Hematopoietic multipotent progenitor cell treated with erythropoietin and hydrocortisone succinate and interleukin-3 and kit ligand, for 8 days (in vitro differentiated cells): Measurements from ENCODE around the gene UBE2QL1.

Experiments
- DNase-seq: peaks from one replicate; pipeline ENCODE4 v3.0.0-alpha.2; 2015

The UBE2QL1 gene

DNA sequence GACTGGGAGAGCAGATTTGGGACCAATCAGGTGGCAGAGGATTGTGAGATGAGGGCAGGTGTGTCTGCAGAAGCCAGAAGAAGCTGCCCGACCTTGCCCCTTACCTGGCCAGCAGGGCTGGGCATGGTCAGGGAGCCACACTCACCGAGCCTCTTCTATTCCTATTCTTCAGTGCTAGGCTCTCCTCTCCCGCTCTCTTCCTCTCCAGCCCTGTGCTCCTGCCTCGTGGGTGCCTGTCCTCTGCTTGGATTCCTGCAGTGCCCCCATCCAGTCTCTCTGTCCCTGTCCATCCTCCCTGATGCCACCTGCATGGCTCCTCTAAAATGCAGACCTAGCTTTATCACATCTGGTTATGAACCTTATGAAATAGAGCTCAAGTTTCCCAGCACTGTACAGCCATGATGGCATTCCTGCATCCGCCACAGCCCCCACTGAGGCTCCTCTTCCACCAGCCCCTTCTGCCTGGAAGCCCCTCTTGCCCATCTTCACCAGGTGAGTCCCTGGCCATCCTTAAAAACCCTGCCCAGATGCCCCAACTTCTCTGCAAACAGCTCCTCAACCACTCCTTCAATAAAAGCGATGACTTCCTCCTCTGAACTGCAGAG lies 8.2 kb downstream of the UBE2QL1 start:
- DNase-seq = no peak

DNA sequence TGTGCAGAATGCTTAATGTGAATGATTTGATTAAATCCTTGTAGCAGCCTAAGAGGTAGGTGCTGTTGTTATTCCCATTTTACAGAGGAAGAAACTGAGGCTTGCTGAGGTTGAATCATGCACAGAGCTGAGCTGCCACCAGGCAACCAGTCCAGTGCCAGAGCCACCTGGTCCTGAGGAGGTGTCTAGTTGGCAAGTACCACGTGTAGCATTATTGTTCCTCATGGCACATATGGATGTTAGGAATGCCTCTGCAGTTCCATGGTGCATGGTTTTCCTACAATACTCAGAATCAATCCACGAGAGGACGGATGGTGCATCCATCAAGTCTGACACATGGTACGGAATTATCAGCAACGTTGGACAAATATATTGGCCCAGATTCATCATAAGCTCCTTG lies 8.9 kb downstream of the UBE2QL1 start:
- DNase-seq = no peak

- no peak for DNase-seq
Measured at GRCh38 chr5:6458833-6459232, 10.2 kb downstream of the UBE2QL1 start.

GRCh38 chr5:6459896-6460295 lies 11.2 kb downstream of the UBE2QL1 start:
- no peak for DNase-seq

DNA sequence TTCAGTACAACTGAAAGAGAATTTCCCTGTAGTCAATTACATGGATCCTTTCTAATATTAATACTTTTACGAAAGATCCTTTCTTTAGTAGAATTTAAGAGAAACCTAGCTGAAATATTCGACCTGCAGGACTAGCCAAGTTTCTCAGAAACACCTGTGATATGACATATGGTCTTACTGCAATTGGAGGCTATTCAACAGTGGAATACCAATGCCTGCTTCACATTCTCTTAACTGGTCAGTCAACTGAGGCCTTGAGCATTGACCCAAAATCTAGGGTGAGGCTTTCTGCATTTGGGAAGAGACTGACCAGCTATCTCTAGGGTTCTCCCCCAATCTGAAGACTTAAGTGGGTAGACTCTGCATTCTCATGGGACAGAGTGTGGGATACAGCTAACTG lies 12.3 kb downstream of the UBE2QL1 start:
- DNase-seq = no peak

GRCh38 chr5:6461793-6462650 lies 13.4 kb downstream of the UBE2QL1 start:
- no peak for DNase-seq

GRCh38 chr5:6462671-6463070 lies 14.0 kb downstream of the UBE2QL1 start:
- no peak for DNase-seq

- DNase-seq = no peak
Measured at GRCh38 chr5:6464441-6464840, 15.8 kb downstream of the UBE2QL1 start.

- DNase-seq = no peak
Measured at GRCh38 chr5:6465831-6466790, 17.5 kb downstream of the UBE2QL1 start.

- DNase-seq = no peak
Measured at GRCh38 chr5:6466975-6467567, 18.4 kb downstream of the UBE2QL1 start.

- no peak for DNase-seq
Measured at GRCh38 chr5:6467591-6467990, 18.9 kb downstream of the UBE2QL1 start.

GRCh38 chr5:6468104-6468503 lies 19.4 kb downstream of the UBE2QL1 start:
- no peak for DNase-seq

- no peak for DNase-seq
Measured at GRCh38 chr5:6468870-6469269, 20.2 kb downstream of the UBE2QL1 start.

GRCh38 chr5:6469836-6470235 lies 21.2 kb downstream of the UBE2QL1 start:
- no peak for DNase-seq

GRCh38 chr5:6470672-6471071 lies 22.0 kb downstream of the UBE2QL1 start:
- DNase-seq = no peak

GRCh38 chr5:6471252-6471651 lies 22.6 kb downstream of the UBE2QL1 start:
- no peak for DNase-seq

GRCh38 chr5:6472792-6473191 lies 24.1 kb downstream of the UBE2QL1 start:
- DNase-seq = no peak

- DNase-seq = no peak
Measured at GRCh38 chr5:6473284-6473683, 24.6 kb downstream of the UBE2QL1 start.

DNA sequence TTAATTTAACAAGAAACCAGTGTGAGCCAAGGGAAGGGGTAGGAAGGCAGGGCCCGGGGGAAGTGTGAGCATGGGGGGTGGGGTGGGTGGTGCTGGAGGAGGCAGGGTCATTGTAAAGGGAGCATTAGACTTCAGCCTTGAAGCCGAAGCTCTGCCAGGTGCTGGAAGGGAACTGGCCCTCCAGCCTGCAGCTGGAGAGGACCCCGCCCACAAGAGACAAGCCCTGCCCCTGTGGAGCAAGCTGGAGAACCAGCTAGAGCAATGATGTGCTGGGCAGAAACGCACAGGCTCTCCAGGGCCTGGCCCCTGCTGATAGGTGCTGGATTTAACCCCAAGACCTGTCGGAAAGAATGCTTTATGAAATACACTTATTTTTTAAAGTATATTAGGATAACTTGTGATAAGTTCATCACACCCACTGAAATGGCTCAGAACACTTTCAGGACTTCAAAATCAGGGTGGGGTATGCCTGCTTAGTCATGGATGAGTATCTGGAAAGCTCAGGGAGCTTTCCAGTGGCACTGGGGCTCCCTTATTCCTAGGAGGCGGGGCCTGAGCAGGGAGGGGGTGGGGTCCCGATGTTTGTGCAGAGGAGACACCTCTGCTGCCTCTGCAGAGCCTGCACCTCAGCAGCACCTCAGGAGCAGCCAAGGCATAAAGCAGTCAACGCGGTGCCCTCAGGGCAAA lies 27.1 kb downstream of the UBE2QL1 start:
- no peak for DNase-seq

GRCh38 chr5:6476313-6476661 lies 27.6 kb downstream of the UBE2QL1 start:
- no peak for DNase-seq

- DNase-seq = no peak
Measured at GRCh38 chr5:6478793-6479192, 30.1 kb downstream of the UBE2QL1 start.
